Suprapubic skin (tissue), 4 donors: ENCODE results near the gene IL18RAP.

Experiments
- EP300 ChIP-seq: sonication (generic); formaldehyde crosslinking; IDR thresholded peaks from one replicate; pipeline ENCODE4 v1.6.1; 2017; ENCODE audit warnings: antibody characterized with exemption
- POLR2A ChIP-seq, 2 donors: fragments of 450-650 bp; IDR thresholded peaks; one replicate each; pipeline ENCODE4 v1.6.1; 2017; ENCODE audit warnings: antibody characterized with exemption in 2 of 2, mild to moderate bottlenecking in 2 of 2, moderate library complexity in 2 of 2
- POLR2AphosphoS5 ChIP-seq, 3 donors: sonication (generic); formaldehyde crosslinking; IDR thresholded peaks; one replicate each; pipeline ENCODE4 v1.6.1; 2017; ENCODE audit warnings: antibody characterized with exemption in 3 of 3
- TF ChIP-seq, protein P1 (sequence below), 2 donors: fragments of 200-600 bp in 1 of 2; fragments of 450-650 bp in 1 of 2; sonication (generic) in 1 of 2; IDR thresholded peaks; one replicate each; pipeline ENCODE4 v1.5.1; 2016 to 2019; ENCODE audit warnings: antibody characterized with exemption in 2 of 2, mild to moderate bottlenecking in 1 of 2, moderate library complexity in 1 of 2

DNA sequence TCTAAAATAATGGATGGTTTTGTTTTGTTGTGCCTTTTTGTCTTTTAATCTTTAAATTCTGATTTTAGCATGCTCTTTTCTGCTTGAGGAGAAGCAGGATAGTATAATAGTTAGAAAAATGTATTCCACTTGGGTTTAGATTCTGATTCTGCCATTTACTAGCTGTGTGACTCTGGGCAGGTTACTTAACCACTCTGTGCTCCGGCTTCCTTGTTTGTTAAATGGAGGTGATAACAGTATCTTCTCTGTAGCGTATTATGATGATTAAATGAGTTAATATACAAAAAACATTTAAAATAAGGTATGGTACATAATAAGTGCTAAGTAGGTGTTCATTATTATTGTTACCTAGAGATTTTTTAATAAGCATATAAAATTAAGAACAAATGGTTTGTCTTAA, 26.9 kb upstream of the IL18RAP start:
- TF ChIP-seq, protein P1, sequence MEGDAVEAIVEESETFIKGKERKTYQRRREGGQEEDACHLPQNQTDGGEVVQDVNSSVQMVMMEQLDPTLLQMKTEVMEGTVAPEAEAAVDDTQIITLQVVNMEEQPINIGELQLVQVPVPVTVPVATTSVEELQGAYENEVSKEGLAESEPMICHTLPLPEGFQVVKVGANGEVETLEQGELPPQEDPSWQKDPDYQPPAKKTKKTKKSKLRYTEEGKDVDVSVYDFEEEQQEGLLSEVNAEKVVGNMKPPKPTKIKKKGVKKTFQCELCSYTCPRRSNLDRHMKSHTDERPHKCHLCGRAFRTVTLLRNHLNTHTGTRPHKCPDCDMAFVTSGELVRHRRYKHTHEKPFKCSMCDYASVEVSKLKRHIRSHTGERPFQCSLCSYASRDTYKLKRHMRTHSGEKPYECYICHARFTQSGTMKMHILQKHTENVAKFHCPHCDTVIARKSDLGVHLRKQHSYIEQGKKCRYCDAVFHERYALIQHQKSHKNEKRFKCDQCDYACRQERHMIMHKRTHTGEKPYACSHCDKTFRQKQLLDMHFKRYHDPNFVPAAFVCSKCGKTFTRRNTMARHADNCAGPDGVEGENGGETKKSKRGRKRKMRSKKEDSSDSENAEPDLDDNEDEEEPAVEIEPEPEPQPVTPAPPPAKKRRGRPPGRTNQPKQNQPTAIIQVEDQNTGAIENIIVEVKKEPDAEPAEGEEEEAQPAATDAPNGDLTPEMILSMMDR (IDR thresholded peaks at IDR 0.05): no peak
- TF ChIP-seq POLR2AphosphoS5 (IDR thresholded peaks at IDR 0.05): no peak
- TF ChIP-seq EP300: no peak
- no peak for TF ChIP-seq POLR2A (IDR thresholded peaks at IDR 0.05)
